GM12891 (cell line): ENCODE measurements around the gene NT5DC1.

Source experiments
- POLR2A ChIP-seq: IDR thresholded peaks from 2 replicates; pipeline ENCODE4 v1.6.1; 2011; ENCODE audit warnings: low read depth, low read length, control low read depth
- POLR2AphosphoS5 ChIP-seq: IDR thresholded peaks from 2 replicates; pipeline ENCODE4 v1.6.1; 2011; ENCODE audit warnings: low read depth, low read length, control low read depth
- POU2F2 ChIP-seq: IDR thresholded peaks from 2 replicates; pipeline ENCODE4 v1.6.1; 2011; ENCODE audit warnings: low read depth, mild to moderate bottlenecking, control low read depth, low read length, moderate library complexity
- SPI1 ChIP-seq: IDR thresholded peaks from 2 replicates; pipeline ENCODE4 v1.6.1; 2011; ENCODE audit warnings: low read depth, low read length, control low read depth
- TAF1 ChIP-seq: IDR thresholded peaks from 2 replicates; pipeline ENCODE4 v1.6.1; 2011; ENCODE audit warnings: low read depth, low read length, control low read depth

GRCh38 chr6:116271149-116271708, 170.6 kb downstream of the NT5DC1 start:
- TF ChIP-seq POLR2A (no peak), POU2F2 (no peak), TAF1 (no peak), POLR2AphosphoS5 (no peak), SPI1 (no peak)
